ENCODE results near the gene SPDYA. TPM values are rescaled to one million over a fixed set of nuclear protein-coding genes. Genes with fewer than 3 reads are reported as not detected.
A peak's percentile ranks its signal among the peaks of the same experiment; 100 is the strongest.

The SPDYA gene
- total and polyA plus RNA-seq, 2 of the 13 experiments (the other 11 are each of a cell fraction or from before 2014, with no cell fraction given): 0.32 to 0.75 TPM

- BruUV-seq (replicated peaks): no TSS peak
- Histone ChIP-seq H3K27me3 (ENCODE audit: control insufficient read depth in 1 of 2, insufficient read depth in 2 of 2, low read length in 2 of 2) (no peaks in the 10 kb centered on the region; a peak in 1 of 5 replicates), H3K27ac (ENCODE audit: extremely low read length, insufficient read depth, low read length) (no peak overlapping the region), H3K4me3 (replicated peaks in 1 of 3; ENCODE audit: insufficient read depth in 1 of 3, low read depth in 2 of 3, low read length in 3 of 3) (no peak overlapping the region), H3K79me2 (ENCODE audit: insufficient read depth, low read length) (no peaks in the 10 kb centered on the region), H3K36me3 (replicated peaks in 1 of 2; ENCODE audit: control insufficient read depth in 1 of 2, insufficient read depth in 2 of 2, low read length in 2 of 2) (no peaks in the 10 kb centered on the region), H3K9me3 (ENCODE audit: low read length) (no peaks in the 10 kb centered on the region), H3K9ac (ENCODE audit: insufficient read depth, low read depth, low read length) (no peak overlapping the region), H3K4me1 (ENCODE audit: insufficient read depth, low read length) (no peaks in the 10 kb centered on the region), H3K4me2 (ENCODE audit: low read depth, low read length) (no peak overlapping the region), H2AFZ (ENCODE audit: low read length) (no peak overlapping the region), H4K20me1 (ENCODE audit: insufficient read depth, low read length) (no peaks in the 10 kb centered on the region)
- no peak for TF ChIP-seq ZBTB34 (CRISPR knock-in tag; IDR thresholded peaks at IDR 0.05)
- peak; percentile 40 for TF ChIP-seq SRSF9 (IDR thresholded peaks at IDR 0.05; ENCODE audit: borderline replicate concordance, insufficient read depth, low read depth, low read length, poor library complexity, severe bottlenecking)
- TF ChIP-seq BRF2 (CRISPR knock-in tag; IDR thresholded peaks at IDR 0.05): no peak
- TF ChIP-seq SUZ12 (IDR thresholded peaks at IDR 0.05; ENCODE audit: low read depth, low read length): no peak
- TF ChIP-seq ZNF552 (CRISPR knock-in tag; IDR thresholded peaks at IDR 0.05; ENCODE audit: borderline replicate concordance): no peak
- TF ChIP-seq ZNF850 (CRISPR knock-in tag; conservative IDR thresholded peaks at IDR 0.05): no peak
- no peak for TF ChIP-seq TCF12 (IDR thresholded peaks at IDR 0.05)
- TF ChIP-seq TCF12 (CRISPR knock-in tag; IDR thresholded peaks at IDR 0.05): no peak
- no peak for TF ChIP-seq ATF6 (CRISPR knock-in tag; conservative IDR thresholded peaks at IDR 0.05)
- peak; percentile 75 for TF ChIP-seq HNRNPK (IDR thresholded peaks at IDR 0.05; ENCODE audit: low read depth, low read length, poor library complexity, severe bottlenecking)
- ChIA-PET CTCF (ENCODE audit: low intra/inter-chr PET ratio, low total read pairs) (no interaction called here), POLR2A (no interaction called here)
- ATAC-seq: no peak
- WGBS (ENCODE audit: low lambda C conversion rate): 91% methylated on average over 1 of the region's 1 CpG
- no peak for DNase-seq (ENCODE audit: low spot score)
- intact Hi-C loops (cut with micrococcal nuclease; ENCODE audit: unreplicated experiment) (no loop called here), in situ Hi-C loops (cut with HindIII; ENCODE audit: extremely low pct_ligation_motif_present, low pct_unique_long_range_greater_than_20kb) (no loop called here)
- no peak for FAIRE-seq
Measured at GRCh38 chr2:28880193-28880592, 69.6 kb downstream of the SPDYA start.

Measured in HepG2 (cell line).